Stomach (tissue), 9 donors: ENCODE results near the gene KCNH5. TPM values are rescaled to one million over a fixed set of nuclear protein-coding genes. Genes with fewer than 3 reads are reported as not detected.

Experiments
- DNase-seq, 2 donors: peaks; one replicate each; pipeline versions ENCODE4 v3.0.0 to v3.0.0-alpha.2; 2013 to 2019
- H3K27ac ChIP-seq, 5 donors: fragments of 200-600 bp in 4 of 5; sonication (generic) in 4 of 5; one replicate each; pipeline ENCODE4 v1.5.1; 2013 to 2019; ENCODE audit warnings: mild to moderate bottlenecking in 1 of 5, moderate library complexity in 1 of 5
- H3K27me3 ChIP-seq, 3 donors: fragments of 200-600 bp; sonication (generic); one replicate each; pipeline ENCODE4 v1.5.1; 2017 to 2019; ENCODE audit warnings: mixed run types in 1 of 3
- H3K36me3 ChIP-seq, 4 donors: fragments of 200-600 bp; sonication (generic); 1 replicate in 3 of 4; 2 replicates in 1 of 4; pipeline ENCODE4 v1.5.1; 2016 to 2019
- H3K4me1 ChIP-seq, 4 donors: fragments of 200-600 bp; sonication (generic); one replicate each; pipeline ENCODE4 v1.5.1; 2016 to 2019
- H3K4me3 ChIP-seq, 4 donors: fragments of 200-600 bp; sonication (generic) in 3 of 4; one replicate each; pipeline ENCODE4 v1.5.1; 2016 to 2019; ENCODE audit warnings: mild to moderate bottlenecking in 1 of 4
- H3K9me3 ChIP-seq, 4 donors: fragments of 200-600 bp; sonication (generic); one replicate each; pipeline ENCODE4 v1.5.1; 2016 to 2019
- CTCF ChIP-seq, 7 experiments: fragments of 450-650 bp in 4 of 7; fragments of 200-600 bp in 3 of 7; sonication (generic) in 3 of 7; IDR thresholded peaks; one replicate each; pipeline ENCODE4 v1.5.1; 2016 to 2019; ENCODE audit warnings: antibody characterized with exemption in 7 of 7, control low read depth in 2 of 7, mild to moderate bottlenecking in 1 of 7
- EP300 ChIP-seq: sonication (generic); formaldehyde crosslinking; IDR thresholded peaks from one replicate; pipeline ENCODE4 v1.6.1; 2017; ENCODE audit warnings: antibody characterized with exemption
- POLR2A ChIP-seq, 4 donors: fragments of 450-650 bp; IDR thresholded peaks; one replicate each; pipeline ENCODE4 v1.6.1; 2016; ENCODE audit warnings: antibody characterized with exemption in 4 of 4, control low read depth in 2 of 4, mild to moderate bottlenecking in 1 of 4, moderate library complexity in 1 of 4
- POLR2AphosphoS5 ChIP-seq, 3 donors: sonication (generic); formaldehyde crosslinking; IDR thresholded peaks; one replicate each; pipeline ENCODE4 v1.6.1; 2016; ENCODE audit warnings: antibody characterized with exemption in 3 of 3
- WGBS, 5 donors: extraction: QIAGEN DNeasy Blood & Tissue Kit in 3 of 5; methylation state at CpG; one replicate each; pipeline versions ENCODE4 v1.1.5 to v1.1.7; 2013 to 2018; 5-methylcytosine and 5-hydroxymethylcytosine counted together
- intact Hi-C: fragments of 100-400 bp; cut with DNase I; formaldehyde crosslinking; loops from one replicate; pipeline ENCODE4 v1.15.1; 2023; ENCODE audit warnings: low total_unique reads
- polyA plus RNA-seq, 3 donors: library from polyadenylated mRNA; stranded (reverse); fragments of 200-250 nt; gene quantifications; one replicate each; pipeline ENCODE4 v1.2.3, GENCODE V29; 2013
- total RNA-seq, 5 donors: library from RNA; depleted of rRNA; stranded (reverse); fragments of >200 nt; gene quantifications; one replicate each; pipeline versions ENCODE4 v1.1.0 to v1.2.3, GENCODE V29; 2014 to 2016
- donor health status: healthy with polysubstance abuse.
- donor health status: Bipolar disorder and iron deficiency.
- donor health status: healthy.

Gene KCNH5
- total and polyA plus RNA-seq, 8 donors = under 0.01 to 0.55 TPM; not detected in 6

- no peak for DNase-seq
- H3K27me3 ChIP-seq = no peaks in the 10 kb centered on the region
- H3K36me3 ChIP-seq = no peaks in the 10 kb centered on the region
- no peak overlapping the region for H3K4me3 ChIP-seq
- intact Hi-C loops = no loop called here
- H3K9me3 ChIP-seq = no peaks in the 10 kb centered on the region
- no peaks in the 10 kb centered on the region for H3K4me1 ChIP-seq
- 87 to 95% (median 89%) methylated on average over 3 of the region's 3 CpGs for WGBS, 5 donors
- H3K27ac ChIP-seq = no peak overlapping the region
- no peak for TF ChIP-seq POLR2A (IDR thresholded peaks at IDR 0.05)
- TF ChIP-seq POLR2AphosphoS5 (IDR thresholded peaks at IDR 0.05) = no peak
- no peak for TF ChIP-seq CTCF (IDR thresholded peaks at IDR 0.05)
- no peak for TF ChIP-seq EP300
Measured at GRCh38 chr14:63012171-63012570, 33.1 kb downstream of the KCNH5 start.

GRCh38 chr14:63011623-63012022 is 33.6 kb downstream of the KCNH5 start:
- 72 to 85% (median 81%) methylated on average over 2 of the region's 2 CpGs for WGBS, 5 donors
- H3K4me3 ChIP-seq = no peak overlapping the region
- no peak overlapping the region for H3K27ac ChIP-seq
- H3K4me1 ChIP-seq = no peaks in the 10 kb centered on the region
- TF ChIP-seq CTCF (IDR thresholded peaks at IDR 0.05) = no peak
- intact Hi-C loops = no loop called here
- DNase-seq = no peak
- no peaks in the 10 kb centered on the region for H3K36me3 ChIP-seq
- no peaks in the 10 kb centered on the region for H3K9me3 ChIP-seq
- no peaks in the 10 kb centered on the region for H3K27me3 ChIP-seq

GRCh38 chr14:63009495-63009894 is 35.8 kb downstream of the KCNH5 start:
- DNase-seq = no peak
- Histone ChIP-seq H3K4me3 (no peak overlapping the region), H3K27me3 (no peaks in the 10 kb centered on the region), H3K36me3 (no peaks in the 10 kb centered on the region), H3K9me3 (no peaks in the 10 kb centered on the region), H3K27ac (no peak overlapping the region), H3K4me1 (no peaks in the 10 kb centered on the region)
- 80 to 92% (median 88%) methylated on average over 2 of the region's 2 CpGs for WGBS, 5 donors
- intact Hi-C loops = no loop called here
- no peak for TF ChIP-seq POLR2A (IDR thresholded peaks at IDR 0.05)
- TF ChIP-seq POLR2AphosphoS5 (IDR thresholded peaks at IDR 0.05) = no peak
- no peak for TF ChIP-seq CTCF (IDR thresholded peaks at IDR 0.05)
- no peak for TF ChIP-seq EP300

- intact Hi-C loops = no loop called here
- TF ChIP-seq POLR2AphosphoS5 (IDR thresholded peaks at IDR 0.05) (no peak), EP300 (no peak), POLR2A (IDR thresholded peaks at IDR 0.05) (no peak), CTCF (IDR thresholded peaks at IDR 0.05) (no peak)
- WGBS, 5 donors = 61 to 89% (median 76%) methylated on average over 2 of the region's 2 CpGs
- H3K27me3 ChIP-seq = no peaks in the 10 kb centered on the region
- no peaks in the 10 kb centered on the region for H3K9me3 ChIP-seq
- H3K4me3 ChIP-seq = no peak overlapping the region
- DNase-seq = no peak
- no peaks in the 10 kb centered on the region for H3K4me1 ChIP-seq
- no peaks in the 10 kb centered on the region for H3K36me3 ChIP-seq
- no peak overlapping the region for H3K27ac ChIP-seq
Measured at GRCh38 chr14:63006531-63006930, 38.7 kb downstream of the KCNH5 start.

- no peaks in the 10 kb centered on the region for H3K9me3 ChIP-seq
- no peak overlapping the region for H3K4me3 ChIP-seq
- no peaks in the 10 kb centered on the region for H3K36me3 ChIP-seq
- H3K27me3 ChIP-seq = no peaks in the 10 kb centered on the region
- no peaks in the 10 kb centered on the region for H3K4me1 ChIP-seq
- H3K27ac ChIP-seq = no peak overlapping the region
- no peak for DNase-seq
- intact Hi-C loops = no loop called here
- TF ChIP-seq EP300 (no peak), POLR2AphosphoS5 (IDR thresholded peaks at IDR 0.05) (no peak), POLR2A (IDR thresholded peaks at IDR 0.05) (no peak), CTCF (IDR thresholded peaks at IDR 0.05) (no peak)
Measured at GRCh38 chr14:62994096-62994495, 51.2 kb downstream of the KCNH5 start.
